ENCODE data around the gene SNTG2. TPM values are rescaled to one million over a fixed set of nuclear protein-coding genes. Genes with fewer than 3 reads are reported as not detected.
"Not testable (repeated sequence)": the region's sequence is repeated elsewhere in the genome, so short reads cannot be mapped to it uniquely, and the experiment has no call there.

Gene SNTG2
- total RNA-seq, 1 donor from 2014 or later: 0.15 TPM

GRCh38 chr2:1414121-1414520 lies 463.5 kb downstream of the SNTG2 start:
- DNase-seq (ENCODE audit: low read depth): no peak

DNA sequence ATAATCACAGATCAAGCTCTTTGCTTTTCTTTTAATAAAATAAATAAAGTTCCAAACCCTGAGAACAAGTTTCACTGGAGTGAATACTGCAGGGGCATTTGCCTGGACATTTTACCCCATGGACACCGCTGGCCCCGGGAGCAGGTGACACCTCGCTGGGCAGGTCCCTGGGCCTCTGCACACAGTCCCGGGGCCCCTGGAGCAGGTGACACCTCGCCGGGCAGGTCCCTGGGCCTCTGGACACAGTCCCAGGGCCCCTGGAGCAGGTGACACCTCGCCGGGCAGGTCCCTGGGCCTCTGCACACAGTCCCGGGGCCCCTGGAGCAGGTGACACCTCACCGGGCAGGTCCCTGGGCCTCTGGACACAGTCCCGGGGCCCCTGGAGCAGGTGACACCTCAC lies 464.3 kb downstream of the SNTG2 start:
- not testable (repeated sequence) for DNase-seq (ENCODE audit: low read depth)

DNA sequence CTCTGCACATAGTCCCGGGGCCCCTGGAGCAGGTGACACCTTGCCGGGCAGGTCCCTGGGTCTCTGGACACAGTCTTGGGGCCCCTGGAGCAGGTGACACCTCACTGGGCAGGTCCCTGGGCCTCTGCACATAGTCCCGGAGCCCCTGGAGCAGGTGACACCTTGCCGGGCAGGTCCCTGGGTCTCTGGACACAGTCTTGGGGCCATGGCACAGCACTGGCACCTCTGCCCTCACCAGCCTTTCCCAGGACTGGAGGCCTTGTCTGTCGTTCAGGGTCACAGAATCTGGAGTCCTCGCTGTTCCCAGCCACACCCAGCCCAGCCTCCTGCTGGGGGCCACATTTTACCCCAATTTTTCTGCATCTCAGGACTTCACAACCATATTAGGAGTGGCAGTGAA lies 464.9 kb downstream of the SNTG2 start:
- DNase-seq (ENCODE audit: low read depth): no peak
